Medulla oblongata (tissue), 1 donor: Measurements from ENCODE around the gene CMTM4.

ENCODE experiments used
- DNase-seq: peaks from one replicate; pipeline ENCODE4 v3.0.0-alpha.2; 2015; ENCODE audit errors: extremely low spot score

CMTM4 gene

GRCh38 chr16:66566051-66566901 is 130.3 kb downstream of the CMTM4 start, which contains the start of gene CMTM1:
Gene CMTM1 (plus strand): TSS chr16:66566439. CDS start chr16:66566514, 75 bp downstream.
- DNase-seq, result no peak
